ENCODE measurements around the gene LEMD2.

LEMD2 gene

DNA sequence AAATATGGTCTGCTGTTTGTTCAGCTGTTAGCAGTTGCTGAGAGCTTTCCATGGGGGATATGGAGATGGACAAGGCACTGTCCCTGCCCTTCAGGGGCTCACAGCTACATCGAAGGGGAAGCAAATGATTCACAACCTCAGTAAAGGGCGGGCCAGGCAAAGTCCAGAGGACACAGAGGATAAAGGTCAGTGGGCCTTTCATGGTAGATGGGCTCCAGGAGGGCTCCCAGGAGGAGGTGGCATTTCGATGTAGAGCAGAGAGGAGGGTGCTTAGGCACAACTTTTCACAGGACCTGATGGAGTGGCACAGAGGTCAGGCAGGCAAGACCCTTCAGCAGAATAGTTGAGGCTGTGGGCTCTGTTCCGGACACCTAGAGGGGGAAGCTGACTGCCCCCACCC, 30.1 kb upstream of the LEMD2 start:
- no peak for DNase-seq

- DNase-seq: no peak
Measured at GRCh38 chr6:33818293-33818692, 29.4 kb upstream of the LEMD2 start.

DNA sequence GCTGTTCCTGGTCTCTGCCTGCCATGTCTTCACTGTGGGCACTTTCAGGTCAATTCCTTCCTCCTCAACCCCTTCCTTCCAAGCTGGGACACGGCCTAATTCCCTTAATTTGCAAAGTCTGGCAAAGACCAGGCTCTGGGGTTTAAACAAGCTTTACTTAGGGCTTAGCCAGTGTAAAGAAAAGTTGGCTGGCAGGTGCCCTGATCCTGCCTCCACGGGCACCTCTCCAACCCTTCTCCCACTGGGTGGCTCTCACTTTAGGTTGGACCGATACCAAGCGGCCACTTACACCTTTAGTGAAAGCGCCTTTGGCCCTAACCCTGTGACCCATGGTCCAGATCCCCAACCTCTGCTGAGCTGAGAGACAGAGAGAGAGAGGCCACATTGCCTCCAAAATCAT, 28.6 kb upstream of the LEMD2 start:
- DNase-seq: peak; percentile 13

DNA sequence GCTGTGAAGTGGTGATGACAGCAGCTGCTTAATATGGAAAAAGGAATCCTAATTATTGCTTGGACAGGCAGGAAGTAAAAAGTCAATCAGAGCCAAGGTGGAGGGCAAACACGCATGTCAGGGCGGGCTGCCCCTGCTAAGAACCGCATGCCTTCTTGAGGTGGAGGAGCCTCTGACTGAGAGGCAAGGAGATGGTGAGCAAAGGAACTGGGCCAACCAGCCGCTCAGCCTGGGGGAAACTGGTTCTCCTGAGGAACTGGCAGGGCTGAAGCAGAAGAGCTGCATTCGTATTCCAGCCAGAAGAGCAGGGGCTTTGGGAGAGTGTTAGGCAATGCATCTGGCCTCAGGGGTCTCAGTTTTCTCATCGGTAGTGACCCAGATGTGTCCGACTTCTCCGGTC, 28.0 kb upstream of the LEMD2 start:
- DNase-seq: peak; percentile 23

GRCh38 chr6:33815854-33816253, 26.9 kb upstream of the LEMD2 start:
- peak; percentile 10 for DNase-seq

GRCh38 chr6:33813990-33814985, 25.4 kb upstream of the LEMD2 start:
- no peak for DNase-seq

- DNase-seq: no peak
Measured at GRCh38 chr6:33813246-33813904, 24.4 kb upstream of the LEMD2 start.

GRCh38 chr6:33812669-33813068, 23.7 kb upstream of the LEMD2 start:
- DNase-seq: peak; percentile 74

- DNase-seq: peak; percentile 47
Measured at GRCh38 chr6:33809594-33809993, 20.7 kb upstream of the LEMD2 start.

- peak; percentile 5 for DNase-seq
Measured at GRCh38 chr6:33808641-33809180, 19.8 kb upstream of the LEMD2 start.

GRCh38 chr6:33807606-33808005, 18.7 kb upstream of the LEMD2 start:
- no peak for DNase-seq

DNA sequence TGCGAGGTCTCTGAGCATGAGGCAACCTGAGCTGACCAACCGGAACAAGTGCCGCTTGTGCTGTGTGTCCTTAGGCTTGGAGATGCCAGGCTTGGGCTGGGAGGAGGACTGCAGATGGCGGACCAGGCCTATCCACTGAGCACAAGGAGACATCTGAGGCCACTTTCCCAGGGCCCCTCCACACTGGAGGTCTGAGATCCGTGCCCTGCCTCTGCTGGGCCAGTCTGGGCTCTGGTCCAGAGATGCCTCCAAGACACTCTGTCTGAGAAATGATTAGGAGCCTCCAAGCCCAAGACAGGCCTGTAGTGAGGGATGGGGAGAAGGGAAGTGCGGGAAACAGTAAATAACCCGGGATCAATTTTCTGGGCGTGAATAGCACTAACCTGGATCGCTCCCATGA, 17.9 kb upstream of the LEMD2 start:
- DNase-seq: no peak

- no peak for DNase-seq
Measured at GRCh38 chr6:33803571-33804053, 14.7 kb upstream of the LEMD2 start, which contains the start of gene MLN. Gene MLN, minus strand, starts transcription at chr6:33804003. Its CDS starts 2,840 bp downstream, at chr6:33801163.

DNA sequence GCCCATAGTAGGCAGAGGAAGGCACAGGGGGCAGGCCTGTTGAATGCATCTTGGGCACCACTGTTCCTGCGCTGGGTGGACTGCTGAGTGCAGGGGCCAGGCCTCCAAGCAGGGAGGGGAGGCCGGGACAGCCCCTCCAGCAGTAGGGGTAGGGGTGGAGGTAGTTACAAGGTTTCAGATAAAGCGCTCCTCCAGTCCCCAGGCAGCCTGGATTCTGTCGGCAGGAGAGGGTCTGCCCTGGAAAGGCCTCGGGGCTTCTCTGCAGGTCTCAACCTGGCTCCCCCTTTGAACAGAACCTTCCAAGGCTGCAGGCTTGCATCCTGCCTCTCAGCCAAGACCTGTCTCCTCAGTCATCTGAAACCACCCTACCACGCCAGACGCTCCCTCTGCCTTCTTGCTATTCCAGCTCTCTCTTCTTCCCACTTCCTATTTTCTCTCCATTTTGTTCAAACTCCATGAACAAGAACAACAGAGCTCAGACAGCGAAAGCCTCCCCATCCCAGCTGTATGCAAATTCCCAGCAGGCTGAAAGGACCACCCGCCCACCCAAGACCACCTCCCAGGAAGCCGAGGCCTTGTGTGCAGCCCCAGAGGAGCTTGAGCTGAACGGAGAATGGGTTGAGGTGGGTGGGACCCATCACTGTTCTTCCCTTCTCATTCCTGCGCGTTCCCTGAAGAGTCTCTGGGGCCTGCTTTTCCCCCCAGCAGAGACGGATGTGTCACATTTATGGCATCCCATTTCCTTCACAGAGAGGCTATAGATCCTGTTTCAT, 13.4 kb upstream of the LEMD2 start:
- no peak for DNase-seq

DNA sequence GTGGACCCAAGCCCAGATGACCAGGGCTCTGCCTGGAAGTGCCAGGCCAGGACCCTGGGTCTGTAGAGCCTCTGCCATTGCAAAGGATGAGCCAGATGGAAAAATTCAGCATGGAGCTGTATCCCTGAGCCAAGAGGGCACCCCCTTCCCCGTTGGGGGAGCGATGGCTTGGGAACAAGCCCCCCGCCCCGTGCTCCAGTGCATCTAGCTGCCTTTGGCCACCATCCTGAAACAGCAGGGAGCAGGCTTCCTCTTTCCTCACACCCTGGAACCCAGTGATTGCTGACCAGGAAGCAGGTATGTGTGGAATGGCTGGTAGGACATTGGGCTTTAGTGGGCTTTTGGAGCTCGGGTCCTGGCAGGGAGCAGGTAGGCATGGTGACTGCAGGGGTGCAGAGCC, 12.7 kb upstream of the LEMD2 start:
- DNase-seq: no peak

DNA sequence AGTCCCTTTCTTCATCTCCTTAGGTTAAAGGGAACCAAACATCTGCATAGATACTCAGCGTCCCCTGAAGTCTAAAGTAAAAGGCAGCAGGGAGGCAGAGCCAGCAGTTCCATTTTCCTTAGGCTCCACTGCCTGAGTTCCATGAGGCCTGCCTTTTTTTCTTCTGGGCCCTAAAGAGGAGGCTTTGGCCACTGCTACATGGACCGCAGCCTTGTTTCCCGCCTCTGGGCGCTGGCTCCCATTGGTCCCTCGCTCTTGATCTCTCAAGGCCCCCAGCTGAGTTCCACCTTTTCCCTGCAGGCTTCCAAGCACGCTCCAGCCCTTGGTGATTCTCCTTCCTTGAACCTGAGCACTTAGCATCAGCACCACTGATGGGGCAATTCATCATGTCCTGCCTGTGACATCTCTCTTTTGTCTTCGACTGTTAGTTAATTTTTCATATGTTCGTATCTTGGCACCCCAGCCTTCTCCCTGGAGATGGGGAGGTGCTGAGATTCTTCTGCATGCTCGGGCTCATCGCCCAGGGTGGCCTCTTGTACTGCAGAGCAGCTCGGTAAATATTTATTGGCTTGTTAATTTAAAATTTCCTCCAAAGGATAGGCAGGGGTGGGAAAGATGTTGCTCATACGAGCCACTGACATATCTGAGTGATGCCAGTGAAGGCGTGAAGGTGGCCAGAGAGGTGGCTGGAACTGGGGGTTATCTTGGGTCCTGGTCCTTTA, 11.5 kb upstream of the LEMD2 start:
- DNase-seq: no peak

GRCh38 chr6:33799454-33800113, 10.7 kb upstream of the LEMD2 start:
- DNase-seq: no peak

- no peak for DNase-seq
Measured at GRCh38 chr6:33798343-33798848, 9.5 kb upstream of the LEMD2 start.

DNA sequence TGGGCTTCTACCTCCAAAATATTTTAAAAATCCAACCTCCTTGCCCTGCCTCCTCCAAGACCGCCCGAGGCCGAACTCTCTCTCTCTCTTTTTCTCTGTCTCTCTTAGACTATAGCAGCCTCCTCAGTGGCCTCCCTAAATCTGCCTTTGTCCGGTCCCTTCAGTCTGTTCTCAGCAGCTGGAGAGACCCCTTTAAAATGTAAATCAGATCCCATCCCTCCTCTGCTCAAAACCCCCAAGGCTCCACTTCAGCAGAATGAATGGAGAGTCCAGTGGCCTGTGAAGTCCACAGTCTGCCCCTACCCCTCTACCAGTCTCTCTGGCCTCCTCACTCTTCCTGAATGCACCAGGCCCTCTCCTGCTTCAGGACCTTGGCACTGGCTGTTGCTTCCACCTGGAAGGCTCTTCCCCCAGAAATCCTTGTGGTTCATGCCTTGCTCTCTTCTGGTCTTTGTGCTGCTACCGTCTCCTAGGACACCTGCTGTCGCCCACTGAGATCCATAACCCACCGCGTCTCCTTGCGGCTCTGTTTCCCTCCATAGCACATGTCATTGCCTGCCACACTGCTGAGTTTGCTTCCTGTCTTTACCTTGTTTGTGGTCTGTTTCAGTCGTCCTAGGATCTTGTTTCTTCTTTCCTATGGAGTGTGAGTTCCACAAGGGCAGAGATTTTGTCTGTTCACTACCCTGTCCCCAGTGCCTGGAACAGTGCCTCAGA, 8.9 kb upstream of the LEMD2 start:
- no peak for DNase-seq

DNA sequence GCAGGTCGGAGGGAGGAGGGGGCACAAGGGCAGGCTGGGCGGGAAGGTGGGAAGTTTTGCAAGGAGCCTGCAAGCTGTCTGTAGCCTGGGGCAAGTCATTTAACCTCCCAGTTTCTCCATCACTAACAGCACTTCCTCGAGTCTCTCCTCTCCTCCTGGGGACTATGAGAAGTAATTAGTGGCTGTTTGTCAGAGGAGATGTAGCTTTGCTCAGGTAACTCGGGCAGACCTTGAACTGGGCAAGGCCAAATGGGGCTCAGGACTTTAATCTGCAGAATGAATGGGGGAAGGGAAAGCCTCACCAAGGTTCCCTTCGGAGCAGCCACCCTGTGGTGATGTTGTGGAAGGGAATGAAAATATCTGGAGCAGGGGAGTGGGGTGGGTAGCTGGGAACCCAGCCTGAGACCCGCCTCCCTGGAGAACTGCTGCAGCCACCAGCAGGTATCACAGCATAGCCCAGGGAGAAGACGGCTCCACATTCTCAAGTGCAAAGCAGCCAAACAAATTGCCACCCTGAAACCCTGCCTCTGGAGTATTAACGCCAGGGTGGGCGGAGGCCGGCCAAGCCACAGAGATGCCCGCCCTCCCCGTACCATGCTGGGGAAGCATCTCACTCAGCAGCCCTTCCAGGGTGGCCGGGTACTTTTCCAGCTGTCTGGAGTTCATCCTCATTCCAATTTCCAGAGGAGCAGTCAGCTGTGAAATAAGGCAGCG, 6.1 kb upstream of the LEMD2 start:
- DNase-seq: peak; percentile 28
